Mucosa of rectum (tissue), 2 donors: ENCODE measurements around the gene KANSL1L.

ENCODE experiments used
- H3K27ac ChIP-seq, 2 donors: one replicate each; pipeline ENCODE4 v1.7.0; 2013; ENCODE audit warnings: inconsistent platforms in 2 of 2, low read depth in 2 of 2, low read length in 2 of 2
- H3K27me3 ChIP-seq, 2 donors: one replicate each; pipeline ENCODE4 v1.7.0; 2013; ENCODE audit warnings: low read length in 2 of 2; ENCODE audit not compliant: control insufficient read depth in 2 of 2, insufficient read depth in 2 of 2
- H3K36me3 ChIP-seq, 2 donors: one replicate each; pipeline ENCODE4 v1.7.0; 2013; ENCODE audit warnings: low read length in 2 of 2; ENCODE audit not compliant: control insufficient read depth in 2 of 2, insufficient read depth in 2 of 2
- H3K4me1 ChIP-seq, 2 donors: one replicate each; pipeline ENCODE4 v1.7.0; 2013; ENCODE audit warnings: low read length in 2 of 2, mild to moderate bottlenecking in 1 of 2; ENCODE audit not compliant: control insufficient read depth in 2 of 2, insufficient read depth in 2 of 2
- H3K4me3 ChIP-seq, 2 donors: one replicate each; pipeline ENCODE4 v1.7.0; 2013; ENCODE audit warnings: low read length in 2 of 2
- H3K9ac ChIP-seq, 2 donors: one replicate each; pipeline ENCODE4 v1.7.0; 2013; ENCODE audit warnings: low read length in 2 of 2, low read depth in 1 of 2, mild to moderate bottlenecking in 1 of 2
- H3K9me3 ChIP-seq, 2 donors: one replicate each; pipeline ENCODE4 v1.7.0; 2013; ENCODE audit warnings: low read length in 2 of 2; ENCODE audit not compliant: control insufficient read depth in 2 of 2
- donor health status: healthy.
- donor health status: Normal muscosa, but diverticular disease.

Gene KANSL1L

GRCh38 chr2:210092791-210093190 is 78.4 kb downstream of the KANSL1L start:
- Histone ChIP-seq H3K4me3 (no peak overlapping the region), H3K27me3 (no peaks in the 10 kb centered on the region), H3K4me1 (no peaks in the 10 kb centered on the region), H3K36me3 (no peaks in the 10 kb centered on the region), H3K9ac (no peak overlapping the region), H3K27ac (no peak overlapping the region), H3K9me3 (no peaks in the 10 kb centered on the region)

DNA sequence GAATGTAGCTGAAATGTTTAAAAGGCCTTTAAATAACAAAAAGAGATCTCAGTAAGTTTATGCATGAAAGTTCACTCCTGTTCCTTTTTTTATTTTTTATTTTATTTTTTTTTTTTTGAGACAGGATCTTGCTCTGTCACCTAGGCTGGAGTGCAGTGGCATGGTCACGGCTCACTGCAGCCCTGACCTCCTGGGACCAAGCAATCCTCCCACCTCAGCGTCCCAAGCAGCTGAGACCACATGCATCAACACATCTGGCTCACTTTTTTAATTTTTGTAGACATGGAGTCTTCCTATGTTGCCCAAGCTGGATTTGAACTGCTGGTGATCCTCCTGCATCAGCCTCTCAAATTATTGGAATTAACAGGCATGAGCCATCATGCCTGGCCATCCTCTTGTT is 84.3 kb downstream of the KANSL1L start:
- Histone ChIP-seq H3K36me3 (no peaks in the 10 kb centered on the region), H3K9ac (no peak overlapping the region), H3K27me3 (no peaks in the 10 kb centered on the region), H3K4me1 (no peaks in the 10 kb centered on the region), H3K4me3 (no peak overlapping the region), H3K9me3 (no peaks in the 10 kb centered on the region), H3K27ac (no peak overlapping the region)

GRCh38 chr2:210086292-210086691 is 84.9 kb downstream of the KANSL1L start:
- H3K9ac ChIP-seq, result no peak overlapping the region
- H3K27me3 ChIP-seq, result no peaks in the 10 kb centered on the region
- H3K4me1 ChIP-seq, result no peaks in the 10 kb centered on the region
- H3K27ac ChIP-seq, result no peak overlapping the region
- no peak overlapping the region for H3K4me3 ChIP-seq
- H3K9me3 ChIP-seq, result no peaks in the 10 kb centered on the region
- no peaks in the 10 kb centered on the region for H3K36me3 ChIP-seq

DNA sequence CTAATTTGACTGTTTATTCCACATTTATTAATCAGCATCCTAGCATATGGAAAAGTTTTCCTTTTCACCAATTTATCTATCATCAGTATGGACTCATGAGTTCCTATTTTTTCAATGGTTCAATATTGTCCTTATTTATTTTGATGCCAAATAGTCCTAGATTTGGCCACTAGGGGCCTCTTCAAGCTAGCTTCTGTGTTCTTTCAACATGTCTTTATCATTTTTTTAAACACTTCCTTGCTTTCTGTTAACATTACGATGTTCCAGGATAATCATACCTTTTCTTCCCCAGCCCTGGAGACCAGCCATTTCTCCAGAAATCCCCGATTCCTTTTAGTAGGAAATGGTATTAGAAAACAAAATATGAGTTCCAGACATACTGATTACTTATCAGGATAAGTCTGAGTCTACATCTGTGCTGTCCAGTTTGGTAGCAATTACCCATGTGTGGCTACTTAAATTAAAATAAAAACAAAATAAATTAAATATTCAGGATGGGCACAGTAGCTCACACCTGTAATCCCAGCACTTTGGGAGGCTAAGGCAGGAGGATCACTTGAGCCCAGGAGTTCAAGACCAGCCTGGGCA is 98.2 kb downstream of the KANSL1L start:
- H3K9ac ChIP-seq, result no peak overlapping the region
- no peaks in the 10 kb centered on the region for H3K36me3 ChIP-seq
- no peaks in the 10 kb centered on the region for H3K9me3 ChIP-seq
- H3K4me3 ChIP-seq, result no peak overlapping the region
- no peaks in the 10 kb centered on the region for H3K4me1 ChIP-seq
- H3K27me3 ChIP-seq, result no peaks in the 10 kb centered on the region
- no peak overlapping the region for H3K27ac ChIP-seq

DNA sequence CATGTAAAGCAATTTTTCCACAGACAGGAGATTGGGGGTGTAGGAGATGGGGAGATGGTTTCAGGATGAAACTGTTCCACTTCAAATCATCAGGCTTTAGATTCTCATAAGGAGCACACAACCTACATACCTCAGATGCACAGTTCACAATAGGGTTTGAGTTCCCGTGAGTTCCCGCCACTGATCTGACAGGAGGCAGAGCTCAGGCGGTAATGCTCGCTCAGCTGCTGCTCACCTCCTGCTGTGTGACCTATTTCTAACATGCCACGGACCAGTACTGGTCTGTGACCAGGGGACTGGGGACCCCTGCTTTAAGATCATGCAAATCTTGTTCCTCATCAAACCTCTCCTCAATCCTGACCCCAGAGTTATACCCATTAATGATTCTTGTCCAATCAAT is 98.7 kb downstream of the KANSL1L start:
- Histone ChIP-seq H3K4me1 (no peaks in the 10 kb centered on the region), H3K9ac (no peak overlapping the region), H3K36me3 (no peaks in the 10 kb centered on the region), H3K4me3 (no peak overlapping the region), H3K27ac (no peak overlapping the region), H3K9me3 (no peaks in the 10 kb centered on the region), H3K27me3 (no peaks in the 10 kb centered on the region)

DNA sequence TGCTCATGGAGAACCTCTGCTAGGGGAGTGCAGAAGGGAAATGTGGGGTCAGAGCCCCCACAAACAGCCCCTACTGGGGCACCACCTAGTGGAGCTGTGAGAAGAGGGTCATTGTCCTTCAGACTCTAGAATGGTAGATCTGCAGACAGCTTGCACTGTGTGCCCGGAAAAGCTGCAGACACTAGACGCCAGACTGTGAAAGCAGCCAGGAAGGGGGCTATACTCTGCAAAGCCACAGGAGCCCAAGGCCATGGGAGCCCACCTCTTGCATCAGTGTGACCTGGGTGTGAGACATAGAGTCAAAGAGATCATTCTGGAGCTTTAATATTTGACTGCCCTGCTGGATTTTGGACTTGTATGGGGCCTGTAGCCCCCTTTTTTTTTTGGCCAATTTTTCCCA is 107.9 kb downstream of the KANSL1L start:
- Histone ChIP-seq H3K27me3 (no peaks in the 10 kb centered on the region), H3K27ac (no peak overlapping the region), H3K9me3 (no peaks in the 10 kb centered on the region), H3K4me1 (no peaks in the 10 kb centered on the region), H3K9ac (no peak overlapping the region), H3K4me3 (no peak overlapping the region), H3K36me3 (no peaks in the 10 kb centered on the region)

DNA sequence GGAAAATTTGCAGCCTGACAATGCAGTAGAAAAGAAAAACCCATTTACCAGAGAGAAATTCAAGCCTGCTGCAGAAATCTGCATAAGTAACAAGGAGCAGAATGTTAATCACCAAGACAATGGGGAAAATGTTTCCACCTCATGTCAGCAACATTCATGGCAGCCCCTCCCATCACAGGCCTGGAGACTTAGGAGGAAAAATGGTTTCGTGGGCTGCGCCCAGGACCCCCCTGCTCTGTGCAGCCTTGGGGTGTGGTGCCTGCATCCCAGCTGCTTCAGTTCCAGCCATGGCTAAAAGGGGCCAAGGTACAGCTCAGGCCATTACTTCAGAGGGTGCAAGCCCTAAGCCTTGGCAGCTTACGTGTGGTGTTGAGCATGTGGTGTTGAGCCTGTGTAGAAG is 115.4 kb downstream of the KANSL1L start:
- H3K36me3 ChIP-seq, result no peaks in the 10 kb centered on the region
- no peak overlapping the region for H3K27ac ChIP-seq
- H3K27me3 ChIP-seq, result no peaks in the 10 kb centered on the region
- no peak overlapping the region for H3K9ac ChIP-seq
- H3K4me3 ChIP-seq, result no peak overlapping the region
- H3K9me3 ChIP-seq, result peaks cover 0 to 2% of the 10 kb centered on the region in 2 donors
- no peaks in the 10 kb centered on the region for H3K4me1 ChIP-seq

GRCh38 chr2:210054696-210055095 is 116.5 kb downstream of the KANSL1L start:
- Histone ChIP-seq H3K27me3 (no peaks in the 10 kb centered on the region), H3K4me1 (no peaks in the 10 kb centered on the region), H3K9ac (no peak overlapping the region), H3K27ac (no peak overlapping the region), H3K9me3 (peaks cover 0 to 2% of the 10 kb centered on the region in 2 donors), H3K36me3 (no peaks in the 10 kb centered on the region), H3K4me3 (no peak overlapping the region)

GRCh38 chr2:210050885-210051284 is 120.3 kb downstream of the KANSL1L start:
- no peaks in the 10 kb centered on the region for H3K4me1 ChIP-seq
- H3K9ac ChIP-seq, result no peak overlapping the region
- no peak overlapping the region for H3K4me3 ChIP-seq
- peaks cover 0 to 2% of the 10 kb centered on the region in 2 donors for H3K9me3 ChIP-seq
- no peak overlapping the region for H3K27ac ChIP-seq
- H3K36me3 ChIP-seq, result no peaks in the 10 kb centered on the region
- H3K27me3 ChIP-seq, result no peaks in the 10 kb centered on the region

DNA sequence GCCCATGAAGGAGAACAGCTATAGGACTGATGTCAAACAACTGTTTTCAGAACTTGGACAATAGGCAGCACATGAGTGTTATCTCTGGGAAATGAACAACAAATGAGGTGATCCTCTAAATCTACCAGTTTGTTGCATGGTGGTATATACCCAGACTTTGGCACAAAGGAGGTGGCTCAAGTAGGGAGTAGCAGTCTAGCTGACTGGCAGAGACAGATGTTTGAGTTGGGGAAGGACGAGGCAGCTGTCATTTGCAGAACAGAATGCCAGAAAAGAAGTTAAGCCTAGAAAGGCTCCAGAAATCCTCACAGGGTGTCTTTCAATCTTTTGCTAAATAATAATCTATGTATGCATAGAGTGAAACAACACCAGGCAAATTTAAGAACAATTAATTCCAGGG is 121.4 kb downstream of the KANSL1L start:
- Histone ChIP-seq H3K9me3 (peaks cover 0 to 2% of the 10 kb centered on the region in 2 donors), H3K4me3 (no peak overlapping the region), H3K36me3 (no peaks in the 10 kb centered on the region), H3K27me3 (no peaks in the 10 kb centered on the region), H3K27ac (no peak overlapping the region), H3K4me1 (no peaks in the 10 kb centered on the region), H3K9ac (no peak overlapping the region)
